GM19193 (cell line): ENCODE data around the gene LRP5.

ENCODE experiments used
- POLR2A ChIP-seq: IDR thresholded peaks from 4 replicates; pipeline ENCODE4 v1.6.1; 2011; ENCODE audit not compliant: insufficient read depth, insufficient read length; ENCODE audit errors: extremely low read depth

LRP5 gene

DNA sequence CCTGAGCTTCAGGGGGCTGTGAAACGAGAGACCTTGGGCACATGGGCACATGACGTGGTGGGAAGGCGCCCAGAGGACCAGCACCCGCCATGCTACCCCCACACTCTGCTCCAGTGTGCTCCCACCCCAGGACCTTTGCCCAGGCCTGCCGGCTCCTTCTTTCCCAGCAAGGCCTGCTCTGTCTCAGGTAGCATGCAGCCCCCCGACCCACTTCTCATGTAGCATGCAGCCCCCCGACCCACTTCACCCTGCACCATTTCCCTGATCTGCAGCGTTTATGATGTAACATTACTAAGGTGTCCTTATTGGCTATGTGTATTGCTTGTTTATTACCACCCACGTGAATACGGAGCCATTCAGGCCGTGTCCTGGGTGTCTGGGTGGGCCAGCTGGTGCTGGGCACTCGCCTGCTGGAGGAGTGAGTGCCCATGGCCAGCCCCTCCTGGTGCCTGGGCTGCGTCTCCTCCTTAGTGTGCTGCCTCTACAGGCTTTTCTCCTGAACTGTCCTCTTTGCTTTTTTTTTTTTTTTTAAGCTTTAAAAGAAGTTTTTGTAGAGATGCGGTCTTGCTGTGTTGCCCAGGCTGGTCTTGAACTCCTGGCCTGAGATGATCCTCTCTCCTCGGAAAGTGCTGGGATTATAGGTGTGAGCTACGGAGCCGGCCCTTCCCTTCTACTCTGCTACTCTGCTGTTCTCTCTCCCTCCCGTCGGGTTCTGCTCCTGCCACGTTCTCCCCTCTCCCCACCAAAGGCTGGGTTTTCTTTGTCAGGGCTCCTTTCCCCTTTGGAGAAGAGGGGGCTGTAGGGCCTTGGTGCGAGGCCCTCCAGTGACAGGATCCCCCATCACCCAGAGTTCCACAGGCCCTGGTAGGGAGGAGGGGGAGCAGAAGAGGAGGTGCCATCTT, 29.4 kb downstream of the LRP5 start:
- no peak for TF ChIP-seq POLR2A

DNA sequence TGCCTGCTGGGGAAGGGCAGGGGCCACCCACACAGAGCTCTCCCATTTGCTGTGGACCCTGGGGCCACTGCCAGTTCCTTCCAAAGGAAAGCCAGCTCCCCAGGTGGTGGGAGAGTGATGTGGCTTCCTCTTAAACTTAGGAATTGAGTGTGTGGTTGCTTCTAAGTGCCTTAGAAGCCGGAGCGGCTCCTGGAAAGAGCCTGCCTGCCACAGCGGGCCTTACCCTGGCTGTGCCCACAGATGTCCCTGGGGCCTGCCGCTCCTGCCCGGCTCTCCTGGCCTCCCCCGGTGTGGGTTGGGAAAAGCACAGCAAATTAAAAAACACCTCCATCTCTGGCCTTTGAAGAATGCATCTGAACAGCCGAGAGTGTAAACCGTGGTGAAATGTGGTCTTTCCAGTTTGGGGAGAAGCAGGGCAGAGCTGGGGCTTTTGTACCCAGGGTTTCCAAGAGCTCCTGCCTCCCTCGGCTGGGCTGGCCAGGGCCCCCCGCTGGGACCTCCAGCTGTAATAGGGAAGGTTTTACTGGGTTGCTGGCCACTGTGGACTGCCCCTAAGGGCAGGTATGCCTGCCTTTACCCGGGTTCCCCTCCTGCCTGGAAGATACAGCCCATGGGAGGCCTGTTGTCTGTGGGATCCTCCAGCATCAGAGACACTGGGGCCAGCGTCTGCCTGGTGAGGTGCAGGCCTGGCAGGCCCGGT, 30.2 kb downstream of the LRP5 start:
- no peak for TF ChIP-seq POLR2A

DNA sequence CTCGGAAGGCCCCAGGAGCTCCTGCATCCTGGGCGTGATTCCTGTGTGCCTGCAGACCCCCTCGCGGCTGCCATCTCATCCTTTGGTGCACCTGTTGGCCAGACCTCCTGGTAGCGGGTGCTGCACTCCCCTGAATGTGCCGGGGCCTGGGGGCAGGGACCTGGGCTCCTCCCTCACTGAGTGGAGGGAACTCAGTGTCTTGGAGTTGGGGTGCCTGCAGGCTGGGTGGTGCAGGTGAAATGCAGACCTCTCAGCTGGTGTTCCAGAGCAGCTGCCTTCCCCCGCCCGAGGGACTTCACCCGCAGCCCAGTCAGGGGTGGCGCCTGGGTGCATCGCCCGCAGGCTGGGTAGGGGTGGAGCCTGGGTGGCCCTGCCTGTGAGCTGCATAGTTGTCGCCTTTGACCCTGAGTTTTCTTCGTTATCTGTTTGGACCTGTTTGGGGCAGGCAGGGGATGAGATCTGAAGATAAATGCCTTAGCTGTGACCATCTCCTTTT, 31.4 kb downstream of the LRP5 start:
- TF ChIP-seq POLR2A, result no peak

DNA sequence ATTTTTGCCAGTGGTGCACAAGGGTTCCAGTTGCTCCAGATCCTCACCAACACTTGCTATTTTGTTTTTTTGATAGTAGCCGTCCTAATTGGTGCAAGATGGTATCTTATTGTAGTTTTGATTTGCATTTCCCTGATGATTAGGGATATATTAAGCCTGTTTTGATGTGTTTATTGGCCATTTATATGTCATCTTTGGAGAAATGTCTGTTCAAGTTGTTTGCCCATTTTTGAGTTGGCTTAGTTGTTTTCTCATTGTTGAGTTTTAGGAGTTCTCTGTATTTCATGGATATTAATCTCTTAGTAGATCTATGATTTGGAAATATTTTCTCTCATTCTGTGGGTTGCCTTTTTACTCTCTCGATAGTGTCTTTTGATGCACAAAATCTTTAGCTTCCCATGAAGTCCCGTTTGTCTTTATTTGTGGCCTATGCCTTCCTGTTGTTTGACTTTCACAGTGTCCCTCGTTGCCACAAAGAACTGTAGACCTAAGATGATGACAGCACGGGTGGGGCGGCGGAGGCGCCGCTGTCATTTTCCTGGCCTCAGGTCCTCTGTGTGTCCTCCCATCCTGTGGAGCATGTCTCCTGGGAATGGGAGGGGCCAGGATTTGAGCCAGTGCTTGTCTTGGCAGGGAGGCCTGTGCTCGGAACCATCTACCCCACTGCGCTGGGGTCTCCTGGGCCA, 33.5 kb downstream of the LRP5 start:
- no peak for TF ChIP-seq POLR2A

DNA sequence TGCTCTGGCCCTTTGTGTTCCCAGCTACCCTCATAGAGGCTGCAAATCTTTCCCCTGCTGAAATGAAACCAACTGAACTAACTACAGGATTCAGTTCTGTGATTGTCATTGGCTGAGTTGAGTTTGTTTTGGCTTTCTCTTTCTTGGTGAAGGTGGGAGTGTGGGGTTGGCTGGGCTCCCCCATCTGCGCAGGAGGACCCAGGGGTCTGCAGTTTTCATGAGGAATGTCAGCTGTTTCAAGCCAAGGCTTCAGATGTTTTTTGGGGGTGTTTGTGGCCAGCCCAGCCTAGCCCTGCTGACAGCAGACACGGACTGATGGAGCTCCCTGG, 34.0 kb downstream of the LRP5 start:
- no peak for TF ChIP-seq POLR2A

DNA sequence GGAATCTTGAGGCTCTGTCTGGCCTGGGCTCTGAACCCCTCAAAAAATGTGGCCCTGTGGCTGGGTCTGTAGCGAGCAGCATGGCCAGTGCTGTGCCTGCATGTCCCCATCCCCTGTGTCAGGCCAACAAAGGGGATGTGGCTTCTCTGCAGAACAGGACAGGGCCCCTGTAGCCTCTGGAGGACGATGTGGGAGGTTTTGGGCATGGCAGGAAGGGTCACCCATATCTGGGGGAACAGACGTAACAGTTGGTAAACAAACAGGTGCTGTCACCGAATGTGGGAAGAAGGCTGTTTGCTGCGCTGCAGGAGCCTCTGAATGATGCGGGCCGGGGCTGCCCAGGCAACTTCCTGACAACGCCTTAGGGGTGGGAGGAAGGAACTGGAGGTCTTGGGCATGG, 35.0 kb downstream of the LRP5 start:
- no peak for TF ChIP-seq POLR2A

DNA sequence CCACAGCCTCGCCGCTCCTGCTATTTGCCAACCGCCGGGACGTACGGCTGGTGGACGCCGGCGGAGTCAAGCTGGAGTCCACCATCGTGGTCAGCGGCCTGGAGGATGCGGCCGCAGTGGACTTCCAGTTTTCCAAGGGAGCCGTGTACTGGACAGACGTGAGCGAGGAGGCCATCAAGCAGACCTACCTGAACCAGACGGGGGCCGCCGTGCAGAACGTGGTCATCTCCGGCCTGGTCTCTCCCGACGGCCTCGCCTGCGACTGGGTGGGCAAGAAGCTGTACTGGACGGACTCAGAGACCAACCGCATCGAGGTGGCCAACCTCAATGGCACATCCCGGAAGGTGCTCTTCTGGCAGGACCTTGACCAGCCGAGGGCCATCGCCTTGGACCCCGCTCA, 35.5 kb downstream of the LRP5 start:
- TF ChIP-seq POLR2A, result no peak

DNA sequence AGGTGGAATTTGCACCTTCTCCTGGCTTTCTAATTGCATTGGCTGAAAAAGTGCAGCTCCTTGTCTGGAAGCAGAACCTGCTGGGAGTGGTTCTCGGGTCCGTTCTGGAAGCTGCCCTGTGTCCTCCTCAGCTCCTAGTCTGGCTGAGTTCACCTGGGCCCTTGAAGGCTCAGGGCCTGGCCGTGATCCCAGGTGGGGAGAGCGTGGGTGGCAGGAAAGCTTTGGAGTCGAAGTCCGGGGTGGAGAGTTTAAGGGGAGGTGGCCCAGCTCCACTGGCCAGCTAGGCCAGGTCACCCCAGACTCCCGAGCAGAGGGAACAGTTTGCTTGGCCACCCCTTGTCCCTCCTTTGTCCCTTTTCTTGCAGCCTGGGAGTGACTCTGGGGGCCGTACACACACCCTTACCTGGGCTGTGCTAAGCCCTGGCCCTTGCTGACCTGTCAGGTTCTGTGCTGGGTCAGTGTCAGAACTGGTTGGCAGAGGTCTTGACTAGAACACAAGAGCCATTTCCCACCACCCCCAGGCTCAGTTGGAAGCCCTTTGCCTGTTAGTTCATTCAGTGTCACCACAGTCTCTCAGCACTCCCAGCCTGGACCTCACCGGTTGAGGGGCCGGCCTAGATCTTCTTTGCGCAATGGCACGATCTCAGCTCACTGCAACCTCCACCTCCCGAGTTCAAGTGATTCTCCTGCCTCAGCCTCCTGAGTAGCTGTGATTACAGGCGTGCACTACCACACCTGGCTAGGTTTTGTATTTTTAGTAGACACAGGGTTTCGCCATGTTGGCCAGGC, 37.3 kb downstream of the LRP5 start:
- TF ChIP-seq POLR2A, result no peak

DNA sequence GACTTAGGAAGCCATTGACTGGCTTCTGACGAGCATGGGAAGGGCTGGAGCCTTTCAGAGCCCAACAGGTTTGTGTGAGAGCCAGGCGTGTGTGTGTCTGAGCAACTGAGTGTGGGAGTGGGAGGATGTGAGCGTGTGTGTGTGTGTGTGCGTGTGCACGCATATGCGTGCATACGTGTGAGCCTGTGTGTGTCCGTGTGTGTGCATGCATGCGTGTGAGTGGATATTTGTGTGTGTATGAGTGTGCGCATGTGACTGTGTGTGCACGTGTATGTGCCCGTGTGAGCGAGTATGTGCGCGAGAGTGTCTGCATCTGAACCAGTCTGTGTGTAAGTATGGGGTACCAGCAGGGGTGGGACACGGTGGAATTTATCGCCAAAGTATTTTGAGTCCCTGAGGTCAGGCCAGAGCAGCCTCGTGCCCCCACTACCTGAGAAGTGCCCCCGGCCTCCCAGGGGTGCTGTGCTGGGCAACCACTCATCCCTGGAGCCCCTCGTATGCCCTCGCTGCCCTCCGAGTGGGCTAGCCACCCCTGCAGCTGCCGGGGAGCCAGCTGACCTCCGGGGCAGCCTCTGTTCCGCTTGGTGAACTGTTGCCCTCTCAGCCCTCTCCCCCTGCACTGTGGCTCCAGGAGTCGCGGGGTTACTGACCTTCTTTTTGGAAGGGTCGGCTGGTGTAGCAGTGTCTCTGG, 38.5 kb downstream of the LRP5 start:
- TF ChIP-seq POLR2A, result no peak

DNA sequence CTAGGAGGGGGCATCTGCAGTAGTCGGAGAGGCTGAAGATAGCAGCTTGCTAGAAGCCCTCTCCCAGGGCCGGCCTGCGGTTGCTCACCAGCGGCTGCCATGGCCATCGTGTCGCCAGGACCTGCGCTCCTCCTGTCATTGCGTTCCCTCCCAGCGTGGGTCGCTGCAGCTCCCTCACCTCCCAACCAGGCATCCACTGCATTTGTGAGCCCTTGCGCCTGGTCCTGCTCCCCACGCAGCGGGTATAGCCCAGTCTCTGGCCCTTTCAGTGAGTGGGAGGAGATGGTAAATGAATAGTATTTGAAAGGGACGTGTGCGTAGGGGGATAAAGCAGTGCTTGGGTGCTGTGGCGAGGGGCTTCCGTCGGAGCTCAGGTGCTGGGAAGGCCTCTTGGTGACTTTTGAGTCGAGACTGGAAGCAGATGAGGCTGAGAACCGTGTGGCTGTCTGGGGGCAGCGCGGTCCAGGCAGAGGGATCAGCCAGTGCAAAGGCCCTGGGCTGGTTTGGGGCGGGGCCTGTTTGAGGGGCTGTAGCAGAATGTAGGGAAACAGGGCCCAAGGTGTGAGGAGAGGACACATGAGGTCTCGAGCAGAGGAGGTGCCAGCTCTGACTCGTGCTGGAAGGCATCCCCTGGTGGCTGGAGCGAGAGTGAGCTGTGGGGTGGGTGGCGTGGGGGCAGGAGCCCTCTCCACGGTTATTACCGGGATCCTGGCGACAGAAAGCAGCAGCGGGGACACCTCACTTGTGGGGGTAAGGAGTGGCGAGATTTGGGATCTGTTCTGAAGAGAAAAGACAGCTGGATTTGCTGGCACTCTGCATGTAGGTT, 39.3 kb downstream of the LRP5 start:
- no peak for TF ChIP-seq POLR2A

DNA sequence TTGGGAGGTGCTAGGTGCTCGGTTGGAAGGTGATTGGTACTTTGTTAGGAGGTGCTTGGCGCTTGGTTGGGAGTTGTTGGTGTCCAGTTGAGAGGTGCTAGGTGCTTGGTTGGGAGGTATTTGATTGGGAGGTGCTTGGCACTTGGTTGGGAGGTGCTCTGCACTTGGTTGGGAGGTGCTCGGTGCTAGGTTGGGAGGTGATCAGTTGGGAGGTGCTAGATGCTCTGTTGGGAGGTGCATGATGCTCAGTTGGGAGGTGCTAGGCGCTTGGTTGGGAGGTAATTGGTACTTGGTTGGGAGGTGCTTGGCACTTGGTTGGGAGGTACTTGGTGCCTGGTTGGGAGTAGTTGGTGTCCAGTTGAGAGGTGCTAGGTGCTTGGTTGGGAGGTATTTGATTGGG, 40.2 kb downstream of the LRP5 start:
- TF ChIP-seq POLR2A, result no peak

DNA sequence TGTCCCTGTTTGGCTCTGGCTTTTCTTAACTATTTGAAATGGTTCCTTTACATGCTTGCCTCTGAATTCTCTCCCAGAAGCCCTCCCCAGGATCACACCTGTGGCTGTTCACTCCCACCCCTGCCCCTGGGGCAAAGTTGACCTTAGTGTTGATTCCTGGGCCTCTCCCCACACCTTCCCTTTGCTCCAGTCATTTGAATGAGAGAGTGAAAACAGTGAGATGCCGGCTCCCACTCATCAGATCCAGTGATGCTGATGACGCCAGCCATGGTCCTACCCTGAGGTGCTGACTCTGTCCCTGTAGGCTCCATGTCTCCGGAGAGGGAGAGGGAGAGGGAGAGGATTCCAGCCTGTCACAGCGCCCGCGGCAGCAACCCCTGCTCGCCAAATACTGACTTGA, 40.7 kb downstream of the LRP5 start:
- no peak for TF ChIP-seq POLR2A

DNA sequence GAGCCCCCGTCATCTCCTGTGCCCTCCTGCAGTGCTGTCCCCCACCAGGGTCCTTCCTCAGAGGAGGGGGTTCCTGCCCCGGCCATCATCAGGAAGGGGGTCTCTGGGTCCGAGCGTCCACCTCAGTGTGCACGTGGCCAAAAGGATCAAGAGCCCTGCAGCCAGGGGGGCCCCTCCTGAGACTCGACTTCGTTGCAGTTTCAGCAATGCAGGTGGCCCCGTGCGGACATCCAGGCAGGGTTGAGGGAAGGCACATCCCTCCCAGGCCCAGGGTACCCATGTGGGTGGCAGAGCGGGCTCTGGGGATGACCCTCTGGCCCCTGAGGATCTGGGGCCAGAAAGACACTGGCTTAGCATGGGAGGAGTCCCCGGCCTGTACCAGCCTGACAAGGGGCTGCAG, 41.3 kb downstream of the LRP5 start:
- TF ChIP-seq POLR2A, result no peak
